Measurements from ENCODE around the gene SMAD5. TPM values are rescaled to one million over a fixed set of nuclear protein-coding genes. Genes with fewer than 3 reads are reported as not detected.

Gene SMAD5
- 20.6 TPM for polyA plus RNA-seq (2013, experiment 1 of 2)
- polyA plus RNA-seq (2013, experiment 2 of 2): 21.7 TPM

DNA sequence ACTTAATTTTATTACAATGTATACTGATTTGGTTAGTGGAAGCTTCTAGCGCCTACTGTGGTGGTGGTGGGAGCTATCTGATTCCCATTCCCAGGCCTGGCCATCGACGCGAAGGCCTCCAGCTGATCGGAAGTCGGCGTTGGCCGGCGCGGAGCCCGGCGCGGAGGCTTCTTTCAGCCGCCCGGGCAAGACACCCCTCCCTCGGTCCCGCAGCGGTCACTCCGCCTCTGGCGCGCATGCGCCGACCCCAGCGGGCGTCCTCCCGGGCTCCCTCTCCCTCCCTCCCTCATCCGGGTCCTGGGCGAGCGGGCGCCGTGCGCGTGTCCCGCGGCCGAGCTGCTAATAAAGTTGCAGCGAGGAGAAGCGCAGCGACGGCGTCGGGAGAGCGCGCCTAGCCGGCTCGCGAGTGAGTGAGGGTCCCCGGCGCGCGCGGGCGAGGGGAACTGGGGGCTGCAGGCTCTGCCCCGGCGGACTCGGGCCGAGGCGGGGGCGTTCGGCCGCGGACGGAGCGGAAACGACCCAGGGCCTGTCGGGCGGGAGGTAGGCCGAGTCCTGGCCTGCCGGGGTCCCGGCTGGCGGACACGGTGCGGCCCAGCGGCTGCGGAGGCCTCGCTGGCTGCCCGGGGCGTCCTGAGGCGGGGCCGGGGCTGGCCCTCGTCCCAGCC lies at the start of gene SMAD5:
Gene SMAD5, plus strand, starts transcription at position 289 of the 665 bp plus-strand sequence. CDS start 20,916 bp downstream, outside the sequence.
- Histone ChIP-seq H3K14ac (ENCODE audit: low read length in 2 of 2) (peak within 1 kb of the TSS; percentile 87 to 99), H3K4ac (ENCODE audit: low read depth in 1 of 2, low read length in 2 of 2) (peak within 1 kb of the TSS; percentile 95 to 98), H3K4me1 (ENCODE audit: control insufficient read depth, insufficient read depth, low read depth, low read length) (peaks cover 5% of the 10 kb centered on the region), H3K79me1 (replicated peaks; ENCODE audit: low read length, poor library complexity, severe bottlenecking) (peaks cover 2% of the 10 kb centered on the region), H3K9ac (ENCODE audit: low read length) (peak within 1 kb of the TSS; percentile 97), H3K27ac (ENCODE audit: low read length, poor library complexity, severe bottlenecking) (peak within 1 kb of the TSS; percentile 90), H2BK120ac (ENCODE audit: low read depth, low read length) (peak within 1 kb of the TSS; percentile 82), H2AK5ac (ENCODE audit: low read length, severe bottlenecking) (no peak within 1 kb of the TSS), H4K8ac (ENCODE audit: low read length) (peak within 1 kb of the TSS; percentile 99), H3K27me3 (ENCODE audit: control insufficient read depth in 1 of 2, insufficient read depth in 1 of 2, low read length in 2 of 2) (no peaks in the 10 kb centered on the region), H2BK5ac (ENCODE audit: low read depth, low read length, poor library complexity, severe bottlenecking) (peak within 1 kb of the TSS; percentile 63), H3K4me2 (ENCODE audit: low read length, poor library complexity, severe bottlenecking) (peak within 1 kb of the TSS; percentile 77), H3K9me3 (ENCODE audit: control insufficient read depth, low read length) (no peaks in the 10 kb centered on the region), H4K91ac (ENCODE audit: low read length) (peak within 1 kb of the TSS; percentile 84), H2BK12ac (ENCODE audit: low read length in 2 of 2) (peak within 1 kb of the TSS in 1 of 2 experiments; percentile 94), H3K36me3 (ENCODE audit: control insufficient read depth in 1 of 2, insufficient read depth in 2 of 2, low read depth in 1 of 2, low read length in 2 of 2) (no peaks in the 10 kb centered on the region), H3K18ac (ENCODE audit: low read depth in 1 of 2, low read length in 2 of 2) (peak within 1 kb of the TSS; percentile 97), H2AFZ (ENCODE audit: low read depth, low read length) (peak within 1 kb of the TSS; percentile 89), H3K23ac (ENCODE audit: low read length in 2 of 2) (peak within 1 kb of the TSS; percentile 3 to 92), H3K4me3 (ENCODE audit: insufficient read depth in 1 of 2, low read depth in 1 of 2, low read length in 2 of 2) (peak within 1 kb of the TSS; percentile 97 to 98), H2BK15ac (ENCODE audit: low read depth, poor library complexity, severe bottlenecking) (peak within 1 kb of the TSS; percentile 73)
- DNase-seq: peak; percentile 96
- WGBS: under 1% methylated on average over 68 of the region's 81 CpGs

- H3K79me1 ChIP-seq (replicated peaks; ENCODE audit: low read length, poor library complexity, severe bottlenecking): no peaks in the 10 kb centered on the region
- H3K4me1 ChIP-seq (ENCODE audit: control insufficient read depth, insufficient read depth, low read depth, low read length): no peaks in the 10 kb centered on the region
- H4K8ac ChIP-seq (ENCODE audit: low read length): no peak overlapping the region
- no peak overlapping the region for H3K4me2 ChIP-seq (ENCODE audit: low read length, poor library complexity, severe bottlenecking)
- no peak overlapping the region for H2BK5ac ChIP-seq (ENCODE audit: low read depth, low read length, poor library complexity, severe bottlenecking)
- H2BK120ac ChIP-seq (ENCODE audit: low read depth, low read length): no peak overlapping the region
- H3K18ac ChIP-seq (ENCODE audit: low read depth in 1 of 2, low read length in 2 of 2): no peak overlapping the region
- no peak overlapping the region for H2BK15ac ChIP-seq (ENCODE audit: low read depth, poor library complexity, severe bottlenecking)
- no peak overlapping the region for H3K4me3 ChIP-seq (ENCODE audit: insufficient read depth in 1 of 2, low read depth in 1 of 2, low read length in 2 of 2)
- no peak overlapping the region for H3K9ac ChIP-seq (ENCODE audit: low read length)
- H3K23ac ChIP-seq (ENCODE audit: low read length in 2 of 2): no peak overlapping the region
- H3K27ac ChIP-seq (ENCODE audit: low read length, poor library complexity, severe bottlenecking): no peak overlapping the region
- H4K91ac ChIP-seq (ENCODE audit: low read length): no peak overlapping the region
- H3K14ac ChIP-seq (ENCODE audit: low read length in 2 of 2): no peak overlapping the region
- no peak overlapping the region for H2AK5ac ChIP-seq (ENCODE audit: low read length, severe bottlenecking)
- WGBS: no CpG with 5 or more reads among the region's 1 CpG
- no peak overlapping the region for H2AFZ ChIP-seq (ENCODE audit: low read depth, low read length)
- no peak overlapping the region for H3K4ac ChIP-seq (ENCODE audit: low read depth in 1 of 2, low read length in 2 of 2)
- DNase-seq: no peak
- no peaks in the 10 kb centered on the region for H3K36me3 ChIP-seq (ENCODE audit: control insufficient read depth in 1 of 2, insufficient read depth in 2 of 2, low read depth in 1 of 2, low read length in 2 of 2)
- peaks cover 0 to 16% of the 10 kb centered on the region in 2 experiments for H3K27me3 ChIP-seq (ENCODE audit: control insufficient read depth in 1 of 2, insufficient read depth in 1 of 2, low read length in 2 of 2)
- no peaks in the 10 kb centered on the region for H3K9me3 ChIP-seq (ENCODE audit: control insufficient read depth, low read length)
- H2BK12ac ChIP-seq (ENCODE audit: low read length in 2 of 2): no peak overlapping the region
Observed at GRCh38 chr5:136084698-136085097, 47.9 kb upstream of the SMAD5 start.

GRCh38 chr5:136086783-136087566 lies 45.7 kb upstream of the SMAD5 start:
- H3K14ac ChIP-seq (ENCODE audit: low read length in 2 of 2): no peak overlapping the region
- H3K27ac ChIP-seq (ENCODE audit: low read length, poor library complexity, severe bottlenecking): no peak overlapping the region
- H3K23ac ChIP-seq (ENCODE audit: low read length in 2 of 2): no peak overlapping the region
- H3K18ac ChIP-seq (ENCODE audit: low read depth in 1 of 2, low read length in 2 of 2): no peak overlapping the region
- H4K91ac ChIP-seq (ENCODE audit: low read length): no peak overlapping the region
- no peak overlapping the region for H3K9ac ChIP-seq (ENCODE audit: low read length)
- no peaks in the 10 kb centered on the region for H3K79me1 ChIP-seq (replicated peaks; ENCODE audit: low read length, poor library complexity, severe bottlenecking)
- H3K4ac ChIP-seq (ENCODE audit: low read depth in 1 of 2, low read length in 2 of 2): no peak overlapping the region
- H4K8ac ChIP-seq (ENCODE audit: low read length): no peak overlapping the region
- H3K9me3 ChIP-seq (ENCODE audit: control insufficient read depth, low read length): no peaks in the 10 kb centered on the region
- H3K4me1 ChIP-seq (ENCODE audit: control insufficient read depth, insufficient read depth, low read depth, low read length): no peaks in the 10 kb centered on the region
- DNase-seq: no peak
- H2AFZ ChIP-seq (ENCODE audit: low read depth, low read length): no peak overlapping the region
- H3K4me3 ChIP-seq (ENCODE audit: insufficient read depth in 1 of 2, low read depth in 1 of 2, low read length in 2 of 2): no peak overlapping the region
- no CpG with 5 or more reads among the region's 5 CpGs for WGBS
- no peaks in the 10 kb centered on the region for H3K36me3 ChIP-seq (ENCODE audit: control insufficient read depth in 1 of 2, insufficient read depth in 2 of 2, low read depth in 1 of 2, low read length in 2 of 2)
- H2BK15ac ChIP-seq (ENCODE audit: low read depth, poor library complexity, severe bottlenecking): no peak overlapping the region
- no peak overlapping the region for H3K4me2 ChIP-seq (ENCODE audit: low read length, poor library complexity, severe bottlenecking)
- no peak overlapping the region for H2AK5ac ChIP-seq (ENCODE audit: low read length, severe bottlenecking)
- H3K27me3 ChIP-seq (ENCODE audit: control insufficient read depth in 1 of 2, insufficient read depth in 1 of 2, low read length in 2 of 2): peaks cover 0 to 19% of the 10 kb centered on the region in 2 experiments
- H2BK5ac ChIP-seq (ENCODE audit: low read depth, low read length, poor library complexity, severe bottlenecking): no peak overlapping the region
- H2BK120ac ChIP-seq (ENCODE audit: low read depth, low read length): no peak overlapping the region
- no peak overlapping the region for H2BK12ac ChIP-seq (ENCODE audit: low read length in 2 of 2)

All from mesenchymal stem cell (in vitro differentiated cells and primary cell).